GM19239 (cell line): ENCODE data around the gene ANKRD30A.
"Not testable (repeated sequence)": the region's sequence is repeated elsewhere in the genome, so short reads cannot be mapped to it uniquely, and the experiment has no call there.

Source experiments
- DNase-seq: peaks from one replicate; pipeline ENCODE4 v3.0.0; 2011; ENCODE audit warnings: low spot score; ENCODE audit not compliant: insufficient read length
- FAIRE-seq: peaks from 2 replicates; lab custom pipeline; 2011; peaks lifted over from hg19 to GRCh38; lab: Jason Lieb, UNC

Gene ANKRD30A, protein sequence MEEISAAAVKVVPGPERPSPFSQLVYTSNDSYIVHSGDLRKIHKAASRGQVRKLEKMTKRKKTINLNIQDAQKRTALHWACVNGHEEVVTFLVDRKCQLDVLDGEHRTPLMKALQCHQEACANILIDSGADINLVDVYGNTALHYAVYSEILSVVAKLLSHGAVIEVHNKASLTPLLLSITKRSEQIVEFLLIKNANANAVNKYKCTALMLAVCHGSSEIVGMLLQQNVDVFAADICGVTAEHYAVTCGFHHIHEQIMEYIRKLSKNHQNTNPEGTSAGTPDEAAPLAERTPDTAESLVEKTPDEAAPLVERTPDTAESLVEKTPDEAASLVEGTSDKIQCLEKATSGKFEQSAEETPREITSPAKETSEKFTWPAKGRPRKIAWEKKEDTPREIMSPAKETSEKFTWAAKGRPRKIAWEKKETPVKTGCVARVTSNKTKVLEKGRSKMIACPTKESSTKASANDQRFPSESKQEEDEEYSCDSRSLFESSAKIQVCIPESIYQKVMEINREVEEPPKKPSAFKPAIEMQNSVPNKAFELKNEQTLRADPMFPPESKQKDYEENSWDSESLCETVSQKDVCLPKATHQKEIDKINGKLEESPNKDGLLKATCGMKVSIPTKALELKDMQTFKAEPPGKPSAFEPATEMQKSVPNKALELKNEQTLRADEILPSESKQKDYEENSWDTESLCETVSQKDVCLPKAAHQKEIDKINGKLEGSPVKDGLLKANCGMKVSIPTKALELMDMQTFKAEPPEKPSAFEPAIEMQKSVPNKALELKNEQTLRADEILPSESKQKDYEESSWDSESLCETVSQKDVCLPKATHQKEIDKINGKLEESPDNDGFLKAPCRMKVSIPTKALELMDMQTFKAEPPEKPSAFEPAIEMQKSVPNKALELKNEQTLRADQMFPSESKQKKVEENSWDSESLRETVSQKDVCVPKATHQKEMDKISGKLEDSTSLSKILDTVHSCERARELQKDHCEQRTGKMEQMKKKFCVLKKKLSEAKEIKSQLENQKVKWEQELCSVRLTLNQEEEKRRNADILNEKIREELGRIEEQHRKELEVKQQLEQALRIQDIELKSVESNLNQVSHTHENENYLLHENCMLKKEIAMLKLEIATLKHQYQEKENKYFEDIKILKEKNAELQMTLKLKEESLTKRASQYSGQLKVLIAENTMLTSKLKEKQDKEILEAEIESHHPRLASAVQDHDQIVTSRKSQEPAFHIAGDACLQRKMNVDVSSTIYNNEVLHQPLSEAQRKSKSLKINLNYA (N-terminal part only)

DNA sequence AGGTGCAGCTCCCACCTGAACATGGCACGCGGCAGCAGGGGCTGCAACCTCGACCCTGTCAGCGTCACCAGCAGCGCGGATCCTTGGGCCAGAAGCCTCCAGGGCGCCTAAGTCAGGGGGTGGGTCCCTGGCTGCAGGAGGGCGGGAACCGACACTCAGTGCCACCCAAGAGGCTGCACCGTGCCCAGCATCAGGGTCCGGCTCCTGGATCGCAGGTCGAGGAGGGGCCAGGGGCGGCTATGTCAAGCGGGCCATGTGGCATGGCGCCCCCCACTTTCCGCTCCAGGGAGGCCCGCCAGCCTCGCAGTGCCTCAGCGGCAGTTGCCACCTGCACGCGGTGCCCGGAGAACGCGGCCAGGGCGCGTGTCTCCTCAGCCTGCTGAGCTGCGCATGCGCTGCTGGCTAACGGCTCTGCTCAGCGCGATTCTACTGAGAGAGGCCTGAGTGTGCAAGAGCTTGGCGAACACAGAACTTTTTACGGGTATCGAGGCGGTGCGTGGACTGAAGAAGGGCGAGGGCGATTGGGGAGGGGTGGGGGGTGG is at the start of gene ANKRD30A:
Gene ANKRD30A (plus strand): TSS at position 408 of the 542 bp plus-strand sequence. CDS start 190 bp downstream, outside the sequence.
- FAIRE-seq = no peak
- no peak for DNase-seq

DNA sequence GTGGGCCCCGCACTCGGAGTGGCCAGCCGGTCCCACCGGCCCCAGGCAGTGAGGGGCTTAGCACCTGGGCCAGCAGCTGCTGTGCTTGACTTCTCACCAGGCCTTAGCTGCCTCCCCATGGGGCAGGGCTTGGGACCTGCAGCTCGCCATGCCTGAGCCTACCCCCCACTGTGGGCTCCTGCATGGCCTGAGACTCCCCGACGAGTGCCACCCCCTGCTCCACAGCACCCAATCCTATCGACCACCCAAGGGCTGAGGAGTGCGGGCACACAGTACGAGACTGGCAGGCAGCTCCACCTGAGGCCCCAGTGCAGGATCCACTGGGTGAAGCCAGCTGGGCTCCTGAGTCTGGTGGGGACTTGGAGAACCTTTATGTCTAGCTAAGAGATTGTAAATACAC is 49.3 kb upstream of the ANKRD30A start:
- DNase-seq, FAIRE-seq: not testable (repeated sequence)

DNA sequence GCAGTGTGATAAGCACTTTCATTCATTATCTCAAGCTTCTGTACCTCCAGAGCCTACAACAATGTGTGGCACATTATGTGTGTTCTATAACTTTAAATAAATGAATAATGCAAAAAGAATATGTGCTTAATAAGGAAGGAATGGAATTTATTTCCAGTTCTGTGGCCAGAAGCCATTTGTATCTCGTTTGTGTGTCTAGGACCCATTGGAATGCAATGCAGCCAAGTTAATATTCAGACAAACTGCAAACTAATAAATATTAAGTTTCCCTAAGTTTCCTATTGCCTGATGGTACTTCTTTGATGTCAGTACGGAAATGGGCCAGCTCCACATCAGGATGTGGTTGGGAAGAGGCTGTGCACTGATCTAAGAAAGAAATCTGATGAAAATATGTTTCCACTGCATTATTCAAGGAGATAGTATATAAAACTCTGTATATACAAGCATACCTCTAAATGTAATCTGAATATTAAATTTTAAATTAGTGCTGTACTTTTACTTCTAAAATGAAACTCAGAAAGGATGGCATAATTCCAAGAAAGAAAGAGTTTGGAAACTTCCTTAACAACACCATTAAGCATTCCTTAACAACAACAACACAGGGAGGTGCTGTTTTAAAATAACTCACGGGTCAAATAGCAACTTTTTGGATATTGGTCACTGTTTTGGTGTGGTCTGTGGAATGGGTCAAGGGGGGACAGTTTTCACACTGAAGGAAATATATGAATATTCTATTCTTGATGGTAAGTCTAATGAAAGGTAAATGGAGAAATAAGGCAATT is 29.4 kb upstream of the ANKRD30A start:
- FAIRE-seq (no peak), DNase-seq (no peak)

DNA sequence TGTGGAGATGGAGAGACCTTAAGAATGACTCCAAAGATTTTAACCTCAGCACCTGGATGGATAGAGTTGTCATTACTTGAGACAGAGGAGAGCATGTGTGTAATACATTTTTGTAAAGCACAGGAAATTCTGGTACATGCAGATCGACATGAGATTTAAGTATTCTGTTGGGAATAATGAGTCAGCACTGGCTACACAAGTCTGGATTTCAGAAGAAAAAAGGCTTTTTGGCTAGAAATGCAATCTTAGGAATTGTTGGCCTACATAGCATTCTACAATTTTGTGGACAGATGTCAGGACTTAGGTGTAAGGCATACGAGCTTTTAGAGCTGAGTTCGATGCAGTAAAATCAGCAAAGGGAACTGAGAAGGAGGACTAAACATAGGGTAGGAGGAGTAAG is 24.1 kb upstream of the ANKRD30A start:
- no peak for DNase-seq
- no peak for FAIRE-seq

DNA sequence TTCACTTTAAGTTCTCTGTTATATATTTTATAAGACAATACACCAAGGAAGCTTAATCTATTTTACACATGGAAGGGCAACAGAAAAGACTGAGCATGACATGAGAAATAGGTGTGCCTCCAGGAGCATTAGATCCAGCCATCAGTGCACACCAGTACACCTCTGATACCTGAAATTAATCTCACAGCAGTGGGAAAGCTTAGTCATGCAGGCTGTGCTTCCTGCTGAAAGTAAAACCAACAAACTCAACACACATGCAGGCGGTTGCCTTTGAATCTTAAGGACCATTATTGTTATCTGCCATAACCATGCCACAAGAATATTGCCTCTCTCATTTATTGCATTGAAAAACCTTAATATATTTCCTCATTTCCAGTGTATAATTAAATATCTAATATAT is 16.4 kb upstream of the ANKRD30A start:
- FAIRE-seq (no peak), DNase-seq (no peak)

DNA sequence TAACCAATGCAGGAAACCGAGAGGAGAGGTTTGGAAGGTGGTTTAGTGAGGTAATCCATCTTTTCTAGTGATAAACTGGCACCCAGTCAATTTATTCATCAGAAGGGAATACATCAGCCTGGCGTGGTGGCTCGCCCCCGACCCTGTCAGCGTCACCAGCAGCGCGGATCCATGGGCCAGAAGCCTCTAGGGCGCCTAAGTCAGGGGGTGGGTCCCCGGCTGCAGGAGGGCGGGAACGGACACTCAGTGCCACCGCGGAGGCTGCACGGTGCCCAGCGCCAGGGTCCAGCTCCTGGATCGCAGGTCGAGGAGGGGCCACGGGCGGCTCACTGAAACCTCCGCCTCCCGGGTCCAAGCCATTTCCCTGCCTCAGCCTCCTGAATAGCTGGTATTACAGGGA is 866 bp upstream of the ANKRD30A start:
- no peak for FAIRE-seq

DNA sequence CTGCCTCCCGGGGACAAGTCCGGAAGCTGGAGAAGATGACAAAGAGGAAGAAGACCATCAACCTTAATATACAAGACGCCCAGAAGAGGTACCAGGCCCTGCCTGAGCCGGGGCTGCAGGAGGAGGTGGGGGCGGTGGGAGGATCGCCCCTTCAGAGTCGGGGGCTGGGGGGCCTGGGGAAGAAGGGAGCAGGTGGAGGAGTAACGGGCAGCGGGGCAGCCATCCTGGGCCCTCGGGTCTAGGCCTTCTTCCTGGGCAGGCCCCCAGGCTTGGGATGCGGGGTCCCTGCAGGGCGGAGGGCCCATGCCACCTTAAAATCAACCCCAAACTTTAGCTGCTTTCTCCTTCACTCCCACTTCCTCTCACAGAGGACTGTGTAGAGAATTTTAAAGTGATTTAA is 523 bp downstream of the ANKRD30A start:
- DNase-seq (no peak), FAIRE-seq (no peak)

More for the DNA sequence above, 866 bp upstream of the ANKRD30A start:
- no peak for DNase-seq

DNA sequence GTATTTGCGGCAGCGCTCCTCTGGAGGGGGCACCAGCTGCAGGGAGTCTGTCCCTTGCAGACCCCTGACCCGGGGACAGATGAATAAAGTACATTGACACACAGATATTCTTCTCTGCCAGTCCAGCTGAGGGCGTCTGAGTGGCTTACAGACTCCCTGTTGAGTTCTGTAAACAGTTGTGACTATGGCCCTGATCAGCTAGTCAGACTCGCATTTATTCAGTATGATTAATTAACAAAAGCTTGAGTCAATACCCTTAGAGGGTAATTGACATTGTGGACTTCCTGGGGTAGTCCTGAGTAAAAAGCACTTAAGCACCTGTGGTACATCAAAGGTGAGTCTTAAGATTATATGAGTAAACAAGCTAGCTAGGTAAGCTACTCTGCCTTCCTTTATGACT is 21.0 kb downstream of the ANKRD30A start:
- DNase-seq (no peak), FAIRE-seq (no peak)

DNA sequence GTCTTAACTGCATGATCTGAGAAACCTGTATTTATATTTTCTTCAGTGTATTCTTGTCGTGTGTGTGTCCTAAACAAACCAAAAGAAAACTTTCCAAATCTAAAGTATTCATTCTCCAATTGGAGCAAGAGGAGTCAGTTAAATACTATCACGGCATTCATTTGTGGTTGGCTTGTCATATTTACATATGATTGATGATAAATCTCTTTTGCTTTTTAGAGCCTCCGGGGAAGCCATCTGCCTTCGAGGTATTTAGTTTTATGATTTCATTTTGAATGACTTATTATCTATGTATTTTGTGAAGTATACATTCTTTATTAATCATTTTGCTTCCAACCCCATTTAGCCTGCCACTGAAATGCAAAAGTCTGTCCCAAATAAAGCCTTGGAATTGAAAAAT is 37.0 kb downstream of the ANKRD30A start:
- DNase-seq, FAIRE-seq: not testable (repeated sequence)

DNA sequence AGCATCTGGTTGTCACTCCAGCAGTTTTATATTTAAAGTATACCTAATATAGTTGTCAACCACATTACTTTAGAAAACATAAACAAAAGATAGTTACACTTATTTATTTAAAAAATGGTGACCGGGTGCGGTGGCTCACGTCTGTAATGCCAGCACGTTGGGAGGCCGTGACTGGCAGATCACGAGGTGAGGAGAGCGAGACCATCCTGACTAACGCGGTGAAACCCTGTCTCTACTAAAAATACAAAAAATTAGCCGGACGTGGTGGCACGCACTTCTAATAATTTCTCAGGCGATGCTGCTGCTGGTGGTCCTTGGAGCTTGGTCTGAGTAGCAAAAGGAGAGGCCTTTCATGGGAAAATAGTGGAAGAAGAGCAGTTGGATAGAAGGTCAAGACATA is 46.5 kb downstream of the ANKRD30A start:
- FAIRE-seq, DNase-seq: not testable (repeated sequence)

DNA sequence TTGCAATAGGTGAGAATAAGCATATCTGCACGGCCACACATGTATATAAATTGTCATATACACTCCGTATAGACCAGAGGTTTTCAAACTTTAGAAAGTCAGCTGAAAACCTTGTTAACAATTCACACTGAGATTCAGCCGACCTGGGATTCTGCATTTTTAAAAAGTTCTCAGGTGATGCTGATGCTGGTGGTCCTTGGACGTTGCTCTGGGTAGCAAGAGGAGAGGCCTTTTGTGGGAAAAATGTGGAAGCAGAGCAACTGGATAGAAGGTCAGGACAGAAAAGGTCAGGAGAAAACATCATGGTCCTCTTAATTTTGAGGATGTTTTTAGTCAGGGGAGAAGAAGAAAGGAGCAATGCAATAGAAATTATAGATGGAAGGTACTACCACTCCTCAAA is 52.9 kb downstream of the ANKRD30A start:
- FAIRE-seq, DNase-seq: not testable (repeated sequence)

DNA sequence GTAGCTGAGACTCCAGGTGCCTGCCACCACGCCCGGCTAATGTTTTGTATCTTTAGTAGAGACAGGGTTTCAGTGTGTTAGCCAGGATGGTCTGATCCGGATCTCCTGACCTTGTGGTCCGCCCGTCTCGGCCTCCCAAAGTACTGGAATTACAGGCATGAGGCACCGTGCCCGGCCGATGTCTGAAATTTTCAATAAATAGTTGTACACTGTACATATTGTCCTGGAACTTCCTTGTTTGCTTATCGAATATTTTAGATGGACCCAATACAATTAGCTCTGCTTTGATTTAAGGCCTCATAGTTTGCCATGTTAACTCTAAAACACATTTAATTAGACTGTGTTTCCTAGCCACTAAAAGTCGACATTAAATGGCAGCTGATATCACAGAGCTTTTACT is 57.3 kb downstream of the ANKRD30A start:
- DNase-seq, FAIRE-seq: not testable (repeated sequence)

DNA sequence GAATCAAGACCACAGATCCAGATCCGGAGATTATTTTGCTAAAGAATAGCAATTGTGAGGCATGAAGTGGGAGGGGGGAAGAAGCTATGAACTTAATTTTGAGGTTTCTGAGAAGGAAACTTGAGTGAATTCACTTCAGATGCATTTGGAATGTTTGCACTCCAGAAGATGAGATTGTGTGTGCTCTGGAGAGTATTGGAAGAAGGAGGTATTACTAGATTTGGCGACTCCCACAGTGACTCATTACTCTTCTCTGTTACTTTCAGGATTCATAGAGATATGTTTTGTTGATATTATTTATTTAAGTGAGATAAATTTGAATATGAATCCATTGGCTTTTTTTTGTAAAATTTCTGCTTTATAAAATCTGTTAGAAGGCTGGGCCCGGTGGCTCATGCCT is 80.7 kb downstream of the ANKRD30A start:
- DNase-seq (no peak), FAIRE-seq (no peak)

DNA sequence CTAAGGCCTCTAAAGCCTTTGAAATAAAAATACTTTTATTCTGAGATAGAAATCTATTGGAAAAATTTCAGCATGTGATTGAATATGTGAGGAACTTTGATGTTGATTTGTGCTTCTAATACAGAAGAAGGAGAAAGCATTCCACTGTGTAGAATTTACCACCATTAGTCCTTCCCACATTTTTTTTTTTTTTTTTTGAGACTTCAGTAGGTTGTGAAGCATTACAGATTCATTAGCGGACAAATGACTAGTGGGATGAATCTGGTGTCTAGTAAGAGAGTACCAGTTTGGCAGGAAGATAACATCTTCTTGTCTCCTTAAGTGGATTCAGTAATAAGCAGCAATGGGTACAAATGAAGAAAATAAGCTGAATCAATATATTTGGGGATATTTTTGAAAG is 95.5 kb downstream of the ANKRD30A start:
- DNase-seq (no peak), FAIRE-seq (no peak)

DNA sequence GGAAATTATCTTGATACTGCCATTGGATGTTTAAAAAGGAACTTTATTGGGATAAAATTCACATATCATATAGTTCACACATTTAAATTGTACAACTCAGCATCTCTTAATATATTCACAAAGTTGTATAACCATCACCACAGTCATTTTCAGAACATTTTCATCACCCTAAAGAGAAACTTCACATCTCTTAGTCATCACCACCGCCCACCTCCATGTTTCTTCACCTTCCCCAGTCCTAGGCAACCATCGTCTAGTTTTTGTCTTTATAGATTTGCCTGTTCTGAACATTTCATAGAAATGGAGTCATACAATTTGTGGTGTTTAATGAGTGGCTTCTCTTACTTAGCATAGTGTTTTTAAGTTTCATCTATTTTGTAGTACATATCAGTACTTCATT is 96.6 kb downstream of the ANKRD30A start:
- DNase-seq (no peak), FAIRE-seq (no peak)

DNA sequence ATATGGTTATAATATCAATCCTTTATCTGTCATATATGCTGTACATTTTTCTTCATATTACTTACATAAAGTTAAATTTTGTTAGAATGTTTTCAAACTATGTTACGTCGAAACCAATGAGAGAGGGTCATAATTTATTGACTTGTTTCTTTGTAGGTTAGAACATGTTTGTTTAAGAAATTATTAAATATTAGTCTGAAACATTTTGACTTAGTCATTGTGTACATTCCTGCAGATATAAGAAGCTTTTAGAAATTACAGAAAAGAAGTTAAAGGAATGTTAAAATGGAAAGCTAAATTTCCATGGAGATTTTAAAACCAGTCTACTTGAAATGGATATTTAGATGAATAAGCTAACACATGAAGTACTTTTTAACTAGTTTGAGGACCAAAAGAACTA is 99.8 kb downstream of the ANKRD30A start:
- DNase-seq (no peak), FAIRE-seq (no peak)

DNA sequence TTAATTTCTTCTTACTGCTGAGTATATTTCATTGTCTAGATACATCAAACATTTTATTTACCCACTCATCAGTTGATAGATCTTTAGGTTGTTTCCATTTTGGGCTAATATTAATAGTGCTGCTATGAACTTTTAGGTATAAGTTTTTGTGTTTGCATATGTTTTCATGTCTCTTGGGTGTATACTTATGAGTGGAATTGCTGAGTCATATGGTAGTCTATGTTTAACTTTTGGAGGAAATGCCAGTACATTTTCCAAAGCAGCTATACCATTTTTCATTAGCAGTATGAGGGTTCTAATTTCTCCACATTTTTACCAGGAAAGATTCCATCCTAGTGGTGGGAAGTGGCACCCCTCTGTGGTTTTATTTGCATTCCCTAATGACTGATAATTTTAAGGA is 101.1 kb downstream of the ANKRD30A start:
- no peak for FAIRE-seq

DNA sequence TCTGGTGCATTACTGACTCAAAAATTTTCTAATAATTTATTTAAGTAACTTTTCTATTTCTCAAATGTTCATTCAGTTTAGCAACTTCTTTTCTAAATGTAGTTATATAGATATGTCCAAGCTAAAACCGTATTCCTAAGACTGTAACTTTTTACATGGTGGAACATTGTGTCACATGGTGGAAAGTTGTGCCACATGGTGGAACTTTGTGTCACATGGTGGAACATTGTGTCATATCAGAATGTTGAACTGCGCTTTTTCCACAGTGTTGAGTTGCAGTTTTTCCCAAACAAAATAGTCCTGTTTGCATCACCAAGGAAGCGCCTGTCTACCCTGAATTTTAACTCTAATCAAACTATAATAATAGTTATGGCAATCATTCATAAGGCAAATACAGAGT is 109.3 kb downstream of the ANKRD30A start:
- DNase-seq (no peak), FAIRE-seq (no peak)

More for the DNA sequence above, 101.1 kb downstream of the ANKRD30A start:
- no peak for DNase-seq

DNA sequence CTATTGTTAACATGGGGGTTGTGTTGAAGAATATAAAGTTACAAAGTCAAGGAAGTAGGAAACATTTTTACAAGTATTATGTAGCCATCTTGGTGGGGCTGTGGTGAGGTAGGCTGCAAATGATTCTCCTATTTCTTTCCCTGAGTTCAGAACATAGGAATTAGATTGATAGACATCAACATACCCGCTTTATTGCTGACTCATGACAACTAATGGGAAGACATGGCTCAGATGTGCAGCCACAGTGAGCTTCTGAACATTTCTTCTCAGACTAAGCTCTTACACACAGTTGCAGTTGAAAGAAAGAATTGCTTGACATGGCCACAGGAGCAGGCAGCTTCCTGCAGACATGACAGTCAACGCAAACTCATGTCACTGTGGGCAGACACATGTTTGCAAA is 110.7 kb downstream of the ANKRD30A start:
- FAIRE-seq (no peak), DNase-seq (no peak)
